ENCODE measurements around the gene ADCY3.

The ADCY3 gene

GRCh38 chr2:24875272-24875671, 44.8 kb downstream of the ADCY3 start:
- no peak for DNase-seq (ENCODE audit: low read depth in 2 of 2)

DNA sequence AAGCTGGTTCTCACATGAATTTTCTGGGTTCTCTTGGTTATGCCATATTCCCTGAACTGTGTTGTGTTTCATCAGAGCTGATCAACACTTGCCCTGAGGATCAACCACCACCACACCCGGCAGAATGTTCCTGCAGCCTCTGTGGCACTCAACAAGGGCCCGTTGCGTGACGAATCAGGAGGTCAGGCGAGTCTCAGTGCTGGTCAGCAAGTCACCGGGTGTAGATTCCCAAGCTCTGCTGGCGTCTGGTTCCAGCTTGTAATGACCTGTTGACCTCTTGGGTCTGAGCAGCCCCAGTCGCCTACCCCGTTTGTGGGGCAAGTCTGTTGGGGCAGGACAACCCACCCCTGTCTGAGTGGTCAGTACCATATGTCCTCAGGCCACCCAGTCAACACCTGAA, 46.0 kb downstream of the ADCY3 start:
- DNase-seq (ENCODE audit: low read depth in 2 of 2), result no peak

DNA sequence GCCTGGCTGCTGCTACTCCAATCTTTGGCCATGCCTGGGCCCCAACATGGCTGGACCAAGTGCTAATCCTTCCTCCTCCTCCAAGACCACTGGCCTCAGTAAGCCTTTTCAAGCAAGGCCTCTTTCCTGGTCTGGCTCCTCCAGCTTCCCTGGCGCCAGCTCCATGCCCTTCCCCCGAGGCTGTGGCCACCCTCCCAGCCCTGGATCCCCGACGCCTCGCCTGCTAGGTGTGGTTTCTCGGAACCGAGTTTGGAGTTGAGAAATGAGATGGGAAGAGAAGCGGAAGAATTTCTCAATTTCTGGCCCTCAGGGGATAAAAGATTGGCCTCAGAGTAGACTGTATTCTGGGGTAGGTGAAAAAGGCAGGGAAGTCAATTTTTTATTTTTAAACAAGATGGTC, 46.4 kb downstream of the ADCY3 start:
- DNase-seq (ENCODE audit: low read depth in 2 of 2), result no peak

GRCh38 chr2:24872344-24873115, 47.5 kb downstream of the ADCY3 start:
- no peak for DNase-seq (ENCODE audit: low read depth in 2 of 2)

DNA sequence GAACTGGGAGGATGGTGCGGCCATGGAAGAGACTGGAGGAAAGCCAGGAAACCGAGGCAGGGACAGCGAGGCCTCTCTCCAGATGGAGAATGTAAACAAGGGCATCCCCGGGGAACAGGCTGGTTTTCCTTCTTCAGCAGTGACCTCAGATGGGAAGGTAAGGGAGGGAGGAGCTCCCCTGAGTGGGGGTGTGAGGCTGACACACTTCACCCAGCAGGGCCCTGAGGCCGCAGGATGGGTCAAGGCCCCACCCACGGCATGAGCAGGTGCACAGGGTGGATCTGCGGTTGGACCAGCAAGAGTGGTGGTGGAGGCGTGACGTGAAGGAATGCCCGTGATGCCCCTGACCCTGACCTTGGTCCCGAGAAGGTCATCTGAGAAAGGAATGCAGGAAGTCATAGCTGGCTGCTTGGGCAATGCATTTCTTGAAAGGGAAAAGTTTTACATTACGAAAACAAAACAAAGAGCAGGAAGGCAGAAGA, 48.1 kb downstream of the ADCY3 start:
- DNase-seq (ENCODE audit: low read depth in 2 of 2), result no peak

DNA sequence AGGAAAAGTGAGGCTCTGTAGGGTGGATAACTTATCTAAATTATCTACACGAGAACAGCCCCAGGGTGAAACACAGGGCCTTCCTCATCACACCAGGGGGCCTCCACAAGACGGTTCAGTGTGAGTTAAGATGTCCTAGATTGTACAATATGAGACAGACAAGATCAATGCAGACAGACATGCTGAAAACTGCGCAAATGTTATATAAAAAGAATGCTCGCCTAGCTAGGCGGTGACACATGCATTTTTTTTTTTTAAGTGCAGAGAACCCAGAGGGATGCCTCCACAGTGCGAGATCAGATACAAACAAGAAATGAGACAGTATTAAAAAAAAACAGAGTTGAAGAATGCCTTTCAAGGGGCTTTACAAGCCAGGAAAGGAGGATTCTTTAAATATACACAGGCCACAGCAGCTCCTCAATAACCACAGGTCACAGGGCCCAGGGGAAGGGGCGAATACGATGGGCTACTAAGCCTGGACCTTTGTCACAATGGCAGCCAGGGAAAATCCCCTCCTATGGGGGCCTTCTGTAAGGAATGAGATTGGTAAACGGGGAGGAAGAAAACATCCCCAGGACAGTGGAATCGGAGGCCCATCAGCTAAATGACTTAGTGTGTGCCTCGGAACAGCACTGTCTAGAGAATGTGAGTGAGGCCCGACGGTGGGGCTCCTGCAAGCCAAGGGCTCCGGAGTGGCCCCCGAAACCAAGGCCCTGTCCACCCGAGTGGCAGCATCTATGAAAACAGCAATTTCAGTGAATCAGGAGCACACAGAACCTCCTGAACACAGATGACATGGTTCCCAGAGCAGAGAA, 48.9 kb downstream of the ADCY3 start:
- DNase-seq (ENCODE audit: low read depth in 2 of 2), result no peak

DNA sequence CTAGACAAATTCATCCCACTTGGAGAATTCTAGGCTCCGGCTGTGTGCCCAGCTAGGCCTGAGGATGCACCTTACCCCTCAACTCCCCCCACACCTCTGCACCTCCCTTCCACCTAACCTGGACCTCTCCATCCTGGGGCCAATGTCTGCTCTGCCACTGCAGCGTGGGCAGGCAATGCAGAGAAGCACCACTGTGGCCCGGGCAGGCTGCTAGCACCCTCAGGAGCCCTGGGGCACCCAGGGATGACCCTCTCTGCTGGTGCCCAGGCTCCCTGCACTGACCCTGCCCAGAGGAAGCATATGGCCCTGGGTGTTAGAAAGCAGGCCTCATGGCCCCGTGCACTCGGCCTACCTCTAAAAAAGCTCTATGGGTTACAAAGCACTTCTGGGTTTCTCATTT, 49.6 kb downstream of the ADCY3 start:
- DNase-seq (ENCODE audit: low read depth in 2 of 2), result no peak

GRCh38 chr2:24866946-24867345, 53.1 kb downstream of the ADCY3 start:
- no peak for DNase-seq (ENCODE audit: low read depth in 2 of 2)

- DNase-seq (ENCODE audit: low read depth in 2 of 2), result no peak
Observed at GRCh38 chr2:24863641-24864040, 56.4 kb downstream of the ADCY3 start.

DNA sequence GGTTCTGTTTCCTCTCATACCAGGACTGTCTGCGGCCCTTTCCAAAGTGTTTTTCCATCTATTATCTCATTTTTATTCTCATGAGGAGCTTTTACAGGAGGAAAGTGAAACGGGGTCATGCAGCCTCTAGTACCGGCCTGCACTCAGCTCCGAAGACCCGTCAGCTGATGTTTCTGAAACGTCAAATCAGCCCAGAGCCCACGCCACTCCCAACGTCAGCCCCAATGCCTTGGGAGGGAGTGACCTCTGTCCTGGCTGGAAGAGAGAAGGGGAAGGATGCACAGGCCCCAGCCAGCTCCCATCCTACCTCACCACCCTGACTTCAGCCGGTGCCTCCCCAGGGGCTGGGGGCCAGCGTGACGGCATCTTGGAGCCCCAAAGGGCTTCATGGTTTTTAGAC, 58.5 kb downstream of the ADCY3 start:
- no peak for DNase-seq (ENCODE audit: low read depth in 2 of 2)

DNA sequence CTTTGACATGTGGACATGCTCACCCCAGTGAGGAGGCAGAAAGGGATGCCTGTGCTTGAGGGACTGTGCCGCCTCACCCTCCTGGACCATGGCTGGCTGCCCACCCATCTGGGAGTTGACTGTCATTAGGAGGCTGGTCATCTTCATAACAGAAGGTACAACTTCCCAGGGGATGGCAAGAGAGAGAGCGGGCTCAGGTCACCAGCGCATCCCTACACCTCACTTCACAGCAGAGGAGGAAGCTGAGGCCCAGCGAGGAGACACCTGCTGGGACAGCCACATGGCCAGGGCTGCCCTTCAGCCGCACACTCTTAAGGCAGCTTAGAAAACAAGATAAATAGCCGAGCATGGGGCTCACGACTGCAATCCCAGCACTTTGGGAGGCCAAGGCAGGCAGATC, 59.4 kb downstream of the ADCY3 start:
- no peak for DNase-seq (ENCODE audit: low read depth in 2 of 2)

- DNase-seq (ENCODE audit: low read depth in 2 of 2), result no peak
Observed at GRCh38 chr2:24859968-24860600, 60.0 kb downstream of the ADCY3 start.

DNA sequence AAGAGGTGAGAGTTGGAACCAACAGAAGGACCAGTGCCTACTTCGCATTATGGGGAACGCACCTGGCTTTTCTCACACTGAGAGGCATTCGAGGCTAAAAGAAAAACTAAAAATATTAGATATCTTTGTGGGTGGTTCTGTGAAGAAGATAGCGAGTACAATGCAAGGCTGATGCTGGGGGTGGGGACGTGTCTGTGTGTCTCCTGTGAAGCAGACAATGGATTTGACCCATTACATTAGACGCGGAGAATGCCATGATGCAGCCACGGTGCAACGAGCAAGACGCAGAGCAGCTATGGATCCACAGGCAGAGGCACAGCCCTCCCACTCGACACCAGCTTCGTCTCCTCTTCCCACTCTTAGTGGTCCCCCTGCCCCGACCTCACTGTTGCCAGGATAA, 61.0 kb downstream of the ADCY3 start:
- no peak for DNase-seq (ENCODE audit: low read depth in 2 of 2)

GRCh38 chr2:24857746-24858145, 62.3 kb downstream of the ADCY3 start:
- DNase-seq (ENCODE audit: low read depth in 2 of 2), result no peak

DNA sequence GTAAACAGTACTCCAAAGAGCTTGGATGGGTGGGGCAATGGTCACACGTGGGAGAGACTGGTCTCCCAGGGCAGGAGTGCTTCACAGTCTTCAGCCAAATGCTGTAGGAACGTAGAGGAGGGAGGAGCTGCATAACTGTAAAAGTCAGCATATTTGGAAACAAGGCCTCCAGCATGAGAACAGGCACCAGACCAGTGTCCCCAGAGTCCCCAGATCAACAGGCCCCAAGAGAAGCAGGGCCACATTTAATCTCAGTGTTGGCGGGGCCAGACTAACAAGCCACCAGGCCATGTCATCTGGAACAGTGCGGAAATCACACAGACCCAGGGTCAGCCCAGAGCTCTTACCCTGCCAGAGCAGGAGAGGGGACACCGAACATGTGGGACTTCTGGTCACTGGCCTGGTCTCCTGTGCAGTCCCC, 63.2 kb downstream of the ADCY3 start:
- DNase-seq (ENCODE audit: low read depth in 2 of 2), result no peak

GRCh38 chr2:24855726-24856125, 64.3 kb downstream of the ADCY3 start:
- no peak for DNase-seq (ENCODE audit: low read depth in 2 of 2)

- no peak for DNase-seq (ENCODE audit: low read depth in 2 of 2)
Observed at GRCh38 chr2:24855022-24855622, 64.9 kb downstream of the ADCY3 start.

- no peak for DNase-seq (ENCODE audit: low read depth in 2 of 2)
Observed at GRCh38 chr2:24853996-24854395, 66.0 kb downstream of the ADCY3 start.

GRCh38 chr2:24853046-24853445, 67.0 kb downstream of the ADCY3 start:
- no peak for DNase-seq (ENCODE audit: low read depth in 2 of 2)

DNA sequence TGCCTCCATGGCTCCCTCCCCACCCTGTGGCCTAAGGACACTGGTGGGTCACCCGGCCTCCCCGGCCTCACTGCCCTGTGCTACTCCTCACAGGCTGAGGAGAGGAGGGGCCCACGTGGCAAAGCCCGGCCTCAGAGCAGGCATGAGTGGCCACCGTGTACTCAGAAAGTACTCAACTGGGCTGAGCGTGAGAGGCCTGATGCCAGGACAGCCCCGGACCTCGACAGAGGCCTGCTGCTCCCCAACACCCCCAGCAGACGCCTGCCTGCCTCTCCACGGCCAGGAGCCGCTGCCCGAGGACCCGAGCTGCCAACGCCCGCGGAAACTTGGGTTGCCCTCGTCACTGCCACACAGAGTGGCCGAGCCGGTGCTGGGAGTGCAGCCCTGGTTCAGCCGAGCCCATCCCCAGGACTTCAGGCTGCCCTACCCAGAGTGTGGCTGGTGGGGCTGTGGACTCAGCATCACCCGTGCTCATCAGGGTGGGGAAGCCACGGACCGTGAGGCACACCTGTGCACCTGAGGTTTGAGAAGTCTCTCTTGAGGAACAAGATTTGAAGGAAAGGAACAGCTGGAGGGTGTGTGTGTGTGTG, 67.5 kb downstream of the ADCY3 start:
- no peak for DNase-seq (ENCODE audit: low read depth in 2 of 2)

GRCh38 chr2:24852026-24852425, 68.0 kb downstream of the ADCY3 start:
- no peak for DNase-seq (ENCODE audit: low read depth in 2 of 2)

- no peak for DNase-seq (ENCODE audit: low read depth in 2 of 2)
Observed at GRCh38 chr2:24850944-24851343, 69.1 kb downstream of the ADCY3 start.
